Measurements from ENCODE around the gene ASCL1.

Gene ASCL1

GRCh38 chr12:102957339-102958050 lies at the start of gene ASCL1:
Gene ASCL1 (plus strand): TSS chr12:102957674. CDS start chr12:102958245, 571 bp downstream.
- no peak for FAIRE-seq

- FAIRE-seq, result no peak
These were observed 49.6 kb upstream of the ASCL1 start for GRCh38 chr12:102907918-102908317.

- FAIRE-seq, result no peak
These were observed 47.3 kb upstream of the ASCL1 start for GRCh38 chr12:102910137-102910536.

GRCh38 chr12:102910792-102911191 lies 46.7 kb upstream of the ASCL1 start:
- no peak for FAIRE-seq

- no peak for FAIRE-seq
These were observed 46.2 kb upstream of the ASCL1 start for GRCh38 chr12:102911320-102911719.

GRCh38 chr12:102912258-102912657 lies 45.2 kb upstream of the ASCL1 start:
- peak; percentile 5 for FAIRE-seq

- no peak for FAIRE-seq
These were observed 43.8 kb upstream of the ASCL1 start for GRCh38 chr12:102913453-102914226.

GRCh38 chr12:102916252-102917025 lies 41.0 kb upstream of the ASCL1 start:
- no peak for FAIRE-seq

- no peak for FAIRE-seq
These were observed 40.3 kb upstream of the ASCL1 start, which contains the start of gene PAH for GRCh38 chr12:102917026-102917787. Gene PAH (minus strand): TSS chr12:102917244. CDS start chr12:102917130, 114 bp downstream.

GRCh38 chr12:102918840-102919239 lies 38.6 kb upstream of the ASCL1 start:
- no peak for FAIRE-seq

GRCh38 chr12:102920271-102920670 lies 37.2 kb upstream of the ASCL1 start:
- FAIRE-seq, result no peak

- no peak for FAIRE-seq
These were observed 36.2 kb upstream of the ASCL1 start for GRCh38 chr12:102921240-102921639.

- FAIRE-seq, result no peak
These were observed 30.3 kb upstream of the ASCL1 start for GRCh38 chr12:102927220-102927619.

GRCh38 chr12:102933168-102933567 lies 24.3 kb upstream of the ASCL1 start:
- FAIRE-seq, result no peak

- no peak for FAIRE-seq
These were observed 18.4 kb upstream of the ASCL1 start for GRCh38 chr12:102939059-102939458.

- no peak for FAIRE-seq
These were observed 17.7 kb upstream of the ASCL1 start for GRCh38 chr12:102939670-102940222.

GRCh38 chr12:102946042-102946441 lies 11.4 kb upstream of the ASCL1 start:
- FAIRE-seq, result no peak

GRCh38 chr12:102948941-102949352 lies 8.5 kb upstream of the ASCL1 start:
- no peak for FAIRE-seq

GRCh38 chr12:102950107-102950949 lies 7.1 kb upstream of the ASCL1 start:
- FAIRE-seq, result no peak

GRCh38 chr12:102950950-102951619 lies 6.4 kb upstream of the ASCL1 start:
- FAIRE-seq, result no peak

GRCh38 chr12:102951841-102952240 lies 5.6 kb upstream of the ASCL1 start:
- FAIRE-seq, result no peak
